ENCODE data around the gene GOSR2. TPM values are rescaled to one million over a fixed set of nuclear protein-coding genes. Genes with fewer than 3 reads are reported as not detected.

GOSR2 gene
- total and polyA plus RNA-seq, 2 donors from 2014 or later: 61.4 to 68.2 TPM

DNA sequence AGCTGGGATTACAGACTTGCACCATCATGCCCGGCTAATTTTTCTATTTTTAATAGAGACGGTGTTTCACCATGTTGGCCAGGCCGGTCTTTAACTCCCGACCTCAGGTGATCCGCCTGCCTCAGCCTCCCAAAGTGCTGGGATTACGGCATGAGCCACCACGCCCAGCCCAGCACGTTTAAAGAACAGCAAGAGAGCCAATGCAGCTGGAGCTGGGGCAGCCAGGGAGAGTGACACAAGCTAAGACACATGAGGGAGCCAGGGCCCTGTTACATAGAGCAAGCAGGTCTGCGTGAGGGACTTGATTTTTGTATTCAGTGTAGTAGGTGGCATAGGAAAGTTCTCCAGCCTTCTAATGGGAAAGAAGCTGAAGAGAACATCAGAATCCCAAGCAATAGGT, 21.7 kb upstream of the GOSR2 start:
- H3K9ac ChIP-seq (ENCODE audit: low read length in 3 of 3): no peak overlapping the region
- intact Hi-C loops (cut with DNase I): no loop called here
- TF ChIP-seq, protein P1, sequence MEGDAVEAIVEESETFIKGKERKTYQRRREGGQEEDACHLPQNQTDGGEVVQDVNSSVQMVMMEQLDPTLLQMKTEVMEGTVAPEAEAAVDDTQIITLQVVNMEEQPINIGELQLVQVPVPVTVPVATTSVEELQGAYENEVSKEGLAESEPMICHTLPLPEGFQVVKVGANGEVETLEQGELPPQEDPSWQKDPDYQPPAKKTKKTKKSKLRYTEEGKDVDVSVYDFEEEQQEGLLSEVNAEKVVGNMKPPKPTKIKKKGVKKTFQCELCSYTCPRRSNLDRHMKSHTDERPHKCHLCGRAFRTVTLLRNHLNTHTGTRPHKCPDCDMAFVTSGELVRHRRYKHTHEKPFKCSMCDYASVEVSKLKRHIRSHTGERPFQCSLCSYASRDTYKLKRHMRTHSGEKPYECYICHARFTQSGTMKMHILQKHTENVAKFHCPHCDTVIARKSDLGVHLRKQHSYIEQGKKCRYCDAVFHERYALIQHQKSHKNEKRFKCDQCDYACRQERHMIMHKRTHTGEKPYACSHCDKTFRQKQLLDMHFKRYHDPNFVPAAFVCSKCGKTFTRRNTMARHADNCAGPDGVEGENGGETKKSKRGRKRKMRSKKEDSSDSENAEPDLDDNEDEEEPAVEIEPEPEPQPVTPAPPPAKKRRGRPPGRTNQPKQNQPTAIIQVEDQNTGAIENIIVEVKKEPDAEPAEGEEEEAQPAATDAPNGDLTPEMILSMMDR (IDR thresholded peaks at IDR 0.05; ENCODE audit: borderline replicate concordance, extremely low read depth, insufficient read depth): no peak
- no peaks in the 10 kb centered on the region for H3K4me1 ChIP-seq (ENCODE audit: control insufficient read depth in 2 of 3, insufficient read depth in 2 of 3, low read depth in 1 of 3, low read length in 3 of 3)
- no peak overlapping the region for H3K27ac ChIP-seq (ENCODE audit: low read depth in 2 of 2, low read length in 2 of 2)
- no peaks in the 10 kb centered on the region for H3K9me3 ChIP-seq (ENCODE audit: control insufficient read depth in 2 of 3, insufficient read depth in 1 of 3, low read length in 3 of 3)
- H3K36me3 ChIP-seq (ENCODE audit: control insufficient read depth in 2 of 3, insufficient read depth in 3 of 3, low read length in 3 of 3): no peaks in the 10 kb centered on the region
- DNase-seq (no peak), FAIRE-seq (no peak)
- H3K27me3 ChIP-seq (ENCODE audit: control insufficient read depth, insufficient read depth, low read length): no peaks in the 10 kb centered on the region
- H3K4me3 ChIP-seq (ENCODE audit: low read length in 3 of 3): no peak overlapping the region

DNA sequence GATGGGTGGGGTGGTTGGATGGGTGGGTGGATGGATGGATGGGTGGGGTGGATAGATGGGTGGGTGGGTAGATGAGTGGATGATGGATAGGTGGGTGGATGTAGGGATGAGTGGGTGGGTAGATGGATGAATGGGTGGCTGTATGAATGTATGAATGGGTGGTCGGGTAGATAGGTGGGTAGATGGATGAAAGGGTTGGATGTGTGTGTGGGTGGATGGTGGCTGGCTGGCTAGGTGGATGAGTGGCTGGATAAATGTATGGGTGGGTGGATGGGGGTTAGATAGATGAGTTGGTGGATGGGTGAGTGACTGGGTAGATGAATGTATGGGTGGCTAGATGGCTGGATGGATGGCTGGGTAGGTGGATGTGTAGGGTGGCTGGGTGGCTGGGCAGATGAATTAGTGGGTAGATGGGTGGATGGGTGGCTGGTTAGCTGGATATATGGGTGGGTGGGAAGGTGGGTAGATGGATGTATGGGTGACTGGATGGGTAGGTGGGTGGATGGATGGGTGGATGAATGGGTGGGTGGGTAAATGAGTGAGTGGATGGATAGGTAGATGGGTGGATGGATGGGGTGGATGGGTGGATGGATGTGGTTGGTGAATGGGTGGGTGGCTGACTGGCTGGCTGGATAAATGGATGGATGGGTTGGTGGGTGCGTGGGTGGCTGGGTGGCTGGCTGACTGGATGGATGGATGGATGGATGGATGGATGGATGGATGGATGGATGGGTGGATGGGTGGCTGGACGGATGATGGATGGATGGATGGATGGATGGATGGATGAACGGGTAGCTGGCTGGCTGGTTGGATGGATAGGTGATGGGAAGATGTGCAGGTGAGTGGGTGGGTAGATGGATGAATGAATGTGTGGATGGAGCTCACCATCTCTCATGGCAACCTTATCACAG, 18.9 kb upstream of the GOSR2 start:
- Histone ChIP-seq H3K9ac (ENCODE audit: low read length in 3 of 3) (no peak overlapping the region), H3K4me3 (ENCODE audit: low read length in 3 of 3) (no peak overlapping the region), H3K36me3 (ENCODE audit: control insufficient read depth in 2 of 3, insufficient read depth in 3 of 3, low read length in 3 of 3) (no peaks in the 10 kb centered on the region), H3K4me1 (ENCODE audit: control insufficient read depth in 2 of 3, insufficient read depth in 2 of 3, low read depth in 1 of 3, low read length in 3 of 3) (no peaks in the 10 kb centered on the region), H3K27me3 (ENCODE audit: control insufficient read depth, insufficient read depth, low read length) (no peaks in the 10 kb centered on the region), H3K9me3 (ENCODE audit: control insufficient read depth in 2 of 3, insufficient read depth in 1 of 3, low read length in 3 of 3) (no peaks in the 10 kb centered on the region), H3K27ac (ENCODE audit: low read depth in 2 of 2, low read length in 2 of 2) (no peak overlapping the region)
- FAIRE-seq (no peak), DNase-seq (no peak)
- TF ChIP-seq, protein P1 (IDR thresholded peaks at IDR 0.05; ENCODE audit: borderline replicate concordance, extremely low read depth, insufficient read depth): no peak
- intact Hi-C loops (cut with DNase I): no loop called here

DNA sequence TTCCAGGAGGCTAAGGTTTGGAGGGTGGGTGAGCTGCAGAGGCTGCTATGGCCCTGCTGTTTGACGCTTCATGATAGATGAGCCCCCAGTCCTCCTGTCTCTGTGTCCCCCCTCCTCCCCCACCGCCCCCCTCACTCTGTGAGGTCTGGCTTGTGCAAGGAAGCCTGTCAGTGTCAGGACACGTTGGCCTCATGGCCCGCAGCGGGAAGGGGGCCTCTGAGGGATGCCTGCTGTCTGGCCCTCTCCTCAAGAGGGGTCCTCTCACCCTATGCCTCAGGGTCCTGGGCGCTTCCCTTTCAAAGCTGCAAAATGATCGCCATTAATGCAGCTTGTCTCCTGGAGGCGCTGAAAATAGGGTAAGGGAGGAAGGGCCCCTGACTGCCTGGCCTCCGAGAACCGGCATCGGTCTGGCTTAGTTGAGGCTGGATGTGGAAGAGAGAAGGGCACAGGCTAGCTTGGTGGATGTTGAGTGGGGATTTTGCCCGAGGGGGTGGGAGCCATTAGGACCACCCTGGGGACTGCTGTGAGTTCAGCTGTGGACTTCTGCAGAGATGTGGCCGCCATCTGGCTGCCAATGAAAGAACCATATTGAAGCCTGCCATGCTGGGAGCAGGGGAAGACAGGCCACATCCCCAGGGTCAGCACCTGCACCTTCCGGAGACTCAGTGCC, 14.8 kb upstream of the GOSR2 start:
- DNase-seq: no peak

More for the DNA sequence above, 14.8 kb upstream of the GOSR2 start:
- TF ChIP-seq, protein P1 (IDR thresholded peaks at IDR 0.05; ENCODE audit: borderline replicate concordance, extremely low read depth, insufficient read depth): no peak
- no peak overlapping the region for H3K27ac ChIP-seq (ENCODE audit: low read depth in 2 of 2, low read length in 2 of 2)
- H3K9me3 ChIP-seq (ENCODE audit: control insufficient read depth in 2 of 3, insufficient read depth in 1 of 3, low read length in 3 of 3): no peaks in the 10 kb centered on the region
- intact Hi-C loops (cut with DNase I): no loop called here
- FAIRE-seq: no peak
- no peak overlapping the region for H3K9ac ChIP-seq (ENCODE audit: low read length in 3 of 3)
- H3K4me3 ChIP-seq (ENCODE audit: low read length in 3 of 3): no peak overlapping the region
- H3K27me3 ChIP-seq (ENCODE audit: control insufficient read depth, insufficient read depth, low read length): no peaks in the 10 kb centered on the region
- no peaks in the 10 kb centered on the region for H3K4me1 ChIP-seq (ENCODE audit: control insufficient read depth in 2 of 3, insufficient read depth in 2 of 3, low read depth in 1 of 3, low read length in 3 of 3)
- no peaks in the 10 kb centered on the region for H3K36me3 ChIP-seq (ENCODE audit: control insufficient read depth in 2 of 3, insufficient read depth in 3 of 3, low read length in 3 of 3)

Measured in kidney (tissue), 14 donors.